ENCODE results near the gene CENPVL3.

- no peak for TF ChIP-seq POLR2AphosphoS5 (IDR thresholded peaks at IDR 0.05; ENCODE audit: low read depth)
- TF ChIP-seq, protein P1, sequence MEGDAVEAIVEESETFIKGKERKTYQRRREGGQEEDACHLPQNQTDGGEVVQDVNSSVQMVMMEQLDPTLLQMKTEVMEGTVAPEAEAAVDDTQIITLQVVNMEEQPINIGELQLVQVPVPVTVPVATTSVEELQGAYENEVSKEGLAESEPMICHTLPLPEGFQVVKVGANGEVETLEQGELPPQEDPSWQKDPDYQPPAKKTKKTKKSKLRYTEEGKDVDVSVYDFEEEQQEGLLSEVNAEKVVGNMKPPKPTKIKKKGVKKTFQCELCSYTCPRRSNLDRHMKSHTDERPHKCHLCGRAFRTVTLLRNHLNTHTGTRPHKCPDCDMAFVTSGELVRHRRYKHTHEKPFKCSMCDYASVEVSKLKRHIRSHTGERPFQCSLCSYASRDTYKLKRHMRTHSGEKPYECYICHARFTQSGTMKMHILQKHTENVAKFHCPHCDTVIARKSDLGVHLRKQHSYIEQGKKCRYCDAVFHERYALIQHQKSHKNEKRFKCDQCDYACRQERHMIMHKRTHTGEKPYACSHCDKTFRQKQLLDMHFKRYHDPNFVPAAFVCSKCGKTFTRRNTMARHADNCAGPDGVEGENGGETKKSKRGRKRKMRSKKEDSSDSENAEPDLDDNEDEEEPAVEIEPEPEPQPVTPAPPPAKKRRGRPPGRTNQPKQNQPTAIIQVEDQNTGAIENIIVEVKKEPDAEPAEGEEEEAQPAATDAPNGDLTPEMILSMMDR (IDR thresholded peaks at IDR 0.05; ENCODE audit: insufficient read depth, low read length), result no peak
- TF ChIP-seq, protein P2, sequence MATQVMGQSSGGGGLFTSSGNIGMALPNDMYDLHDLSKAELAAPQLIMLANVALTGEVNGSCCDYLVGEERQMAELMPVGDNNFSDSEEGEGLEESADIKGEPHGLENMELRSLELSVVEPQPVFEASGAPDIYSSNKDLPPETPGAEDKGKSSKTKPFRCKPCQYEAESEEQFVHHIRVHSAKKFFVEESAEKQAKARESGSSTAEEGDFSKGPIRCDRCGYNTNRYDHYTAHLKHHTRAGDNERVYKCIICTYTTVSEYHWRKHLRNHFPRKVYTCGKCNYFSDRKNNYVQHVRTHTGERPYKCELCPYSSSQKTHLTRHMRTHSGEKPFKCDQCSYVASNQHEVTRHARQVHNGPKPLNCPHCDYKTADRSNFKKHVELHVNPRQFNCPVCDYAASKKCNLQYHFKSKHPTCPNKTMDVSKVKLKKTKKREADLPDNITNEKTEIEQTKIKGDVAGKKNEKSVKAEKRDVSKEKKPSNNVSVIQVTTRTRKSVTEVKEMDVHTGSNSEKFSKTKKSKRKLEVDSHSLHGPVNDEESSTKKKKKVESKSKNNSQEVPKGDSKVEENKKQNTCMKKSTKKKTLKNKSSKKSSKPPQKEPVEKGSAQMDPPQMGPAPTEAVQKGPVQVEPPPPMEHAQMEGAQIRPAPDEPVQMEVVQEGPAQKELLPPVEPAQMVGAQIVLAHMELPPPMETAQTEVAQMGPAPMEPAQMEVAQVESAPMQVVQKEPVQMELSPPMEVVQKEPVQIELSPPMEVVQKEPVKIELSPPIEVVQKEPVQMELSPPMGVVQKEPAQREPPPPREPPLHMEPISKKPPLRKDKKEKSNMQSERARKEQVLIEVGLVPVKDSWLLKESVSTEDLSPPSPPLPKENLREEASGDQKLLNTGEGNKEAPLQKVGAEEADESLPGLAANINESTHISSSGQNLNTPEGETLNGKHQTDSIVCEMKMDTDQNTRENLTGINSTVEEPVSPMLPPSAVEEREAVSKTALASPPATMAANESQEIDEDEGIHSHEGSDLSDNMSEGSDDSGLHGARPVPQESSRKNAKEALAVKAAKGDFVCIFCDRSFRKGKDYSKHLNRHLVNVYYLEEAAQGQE (IDR thresholded peaks at IDR 0.05; ENCODE audit: insufficient replicate concordance, low read depth), result no peak
- TF ChIP-seq GABPA (IDR thresholded peaks at IDR 0.05; ENCODE audit: low read depth), result no peak
Measured at GRCh38 chrX:51643377-51643776, 24.7 kb upstream of the CENPVL3 start.

Data from HL-60 (cell line).